WERI-Rb-1 (cell line): ENCODE results near the gene RPTOR.

Experiments used
- DNase-seq: peaks from one replicate; pipeline ENCODE4 v3.0.0-alpha.2; 2020
- H3K27ac ChIP-seq: fragments of 250-450 bp; sonication (Bioruptor Pico); 2 replicates; pipeline ENCODE4 v1.5.1; 2020; ENCODE audit warnings: mild to moderate bottlenecking, moderate library complexity
- H3K27me3 ChIP-seq: fragments of 250-450 bp; sonication (Bioruptor Pico); 2 replicates; pipeline ENCODE4 v1.5.1; 2021; ENCODE audit warnings: mild to moderate bottlenecking, low read depth, moderate library complexity; ENCODE audit not compliant: insufficient read depth, severe bottlenecking
- H3K36me3 ChIP-seq: fragments of 250-450 bp; sonication (Bioruptor Pico); 2 replicates; pipeline ENCODE4 v1.5.1; 2020; ENCODE audit warnings: mild to moderate bottlenecking, moderate library complexity
- H3K4me3 ChIP-seq: 2 replicates; pipeline ENCODE4 v1.5.1; 2011; ENCODE audit warnings: low read depth, mild to moderate bottlenecking, control low read depth, low read length
- H3K9me3 ChIP-seq: fragments of 250-450 bp; sonication (Bioruptor Pico); 2 replicates; pipeline ENCODE4 v1.5.1; 2021; ENCODE audit warnings: mild to moderate bottlenecking, moderate library complexity; ENCODE audit not compliant: severe bottlenecking
- TF ChIP-seq, protein P1 (sequence below): IDR thresholded peaks from 2 replicates; pipeline ENCODE4 v1.5.1; 2011; ENCODE audit warnings: low read depth, mild to moderate bottlenecking, control low read depth, inconsistent platforms, low read length

RPTOR gene

DNA sequence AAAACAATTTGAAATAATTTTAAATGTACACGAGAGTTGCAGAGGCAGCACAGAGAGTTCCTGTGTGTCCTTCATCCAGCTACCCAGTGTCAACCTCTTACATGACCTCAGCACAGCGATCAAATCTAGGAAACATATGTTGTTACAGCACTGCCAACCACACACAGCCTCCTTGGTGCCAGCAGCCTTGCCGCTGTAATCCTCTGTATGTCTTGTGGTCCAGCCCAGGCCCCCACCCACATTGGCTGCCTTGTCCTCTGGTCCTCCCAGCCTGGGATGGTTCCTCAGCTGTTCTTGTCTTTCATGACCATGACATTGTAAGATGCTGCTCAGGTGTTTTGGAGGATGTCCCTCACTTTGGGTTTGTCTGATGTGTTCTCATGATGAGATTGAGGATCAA, 178.0 kb downstream of the RPTOR start:
- DNase-seq, result no peak
- Histone ChIP-seq H3K36me3 (no peaks in the 10 kb centered on the region), H3K27ac (no peak overlapping the region), H3K9me3 (no peaks in the 10 kb centered on the region), H3K4me3 (no peak overlapping the region), H3K27me3 (no peaks in the 10 kb centered on the region)
- TF ChIP-seq, protein P1, sequence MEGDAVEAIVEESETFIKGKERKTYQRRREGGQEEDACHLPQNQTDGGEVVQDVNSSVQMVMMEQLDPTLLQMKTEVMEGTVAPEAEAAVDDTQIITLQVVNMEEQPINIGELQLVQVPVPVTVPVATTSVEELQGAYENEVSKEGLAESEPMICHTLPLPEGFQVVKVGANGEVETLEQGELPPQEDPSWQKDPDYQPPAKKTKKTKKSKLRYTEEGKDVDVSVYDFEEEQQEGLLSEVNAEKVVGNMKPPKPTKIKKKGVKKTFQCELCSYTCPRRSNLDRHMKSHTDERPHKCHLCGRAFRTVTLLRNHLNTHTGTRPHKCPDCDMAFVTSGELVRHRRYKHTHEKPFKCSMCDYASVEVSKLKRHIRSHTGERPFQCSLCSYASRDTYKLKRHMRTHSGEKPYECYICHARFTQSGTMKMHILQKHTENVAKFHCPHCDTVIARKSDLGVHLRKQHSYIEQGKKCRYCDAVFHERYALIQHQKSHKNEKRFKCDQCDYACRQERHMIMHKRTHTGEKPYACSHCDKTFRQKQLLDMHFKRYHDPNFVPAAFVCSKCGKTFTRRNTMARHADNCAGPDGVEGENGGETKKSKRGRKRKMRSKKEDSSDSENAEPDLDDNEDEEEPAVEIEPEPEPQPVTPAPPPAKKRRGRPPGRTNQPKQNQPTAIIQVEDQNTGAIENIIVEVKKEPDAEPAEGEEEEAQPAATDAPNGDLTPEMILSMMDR, result no peak

- Histone ChIP-seq H3K27me3 (no peaks in the 10 kb centered on the region), H3K4me3 (no peak overlapping the region), H3K9me3 (no peaks in the 10 kb centered on the region), H3K27ac (no peak overlapping the region), H3K36me3 (no peaks in the 10 kb centered on the region)
- TF ChIP-seq, protein P1, result no peak
- no peak for DNase-seq
Measured at GRCh38 chr17:80724775-80725266, 180.2 kb downstream of the RPTOR start.

DNA sequence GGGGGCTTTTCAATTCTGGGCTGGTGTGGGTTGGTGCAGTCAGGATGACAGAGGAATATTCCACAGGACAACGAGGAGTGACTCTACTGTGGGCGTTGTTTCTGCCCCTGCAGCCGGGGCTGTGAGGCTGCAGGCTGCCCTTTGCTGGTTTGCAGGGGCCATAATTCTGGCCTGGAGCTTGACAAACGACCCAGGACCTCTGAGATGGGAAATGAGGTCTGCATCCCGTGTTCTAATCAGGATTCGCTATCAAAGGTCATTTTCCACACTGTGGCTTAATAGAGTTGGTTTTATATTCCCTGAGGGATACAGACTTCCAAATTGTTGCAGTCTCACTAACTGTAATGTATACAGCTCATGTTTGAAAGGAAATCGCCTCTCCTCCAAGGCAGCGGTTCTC, 180.9 kb downstream of the RPTOR start:
- Histone ChIP-seq H3K27me3 (no peaks in the 10 kb centered on the region), H3K27ac (no peak overlapping the region), H3K36me3 (no peaks in the 10 kb centered on the region), H3K4me3 (no peak overlapping the region), H3K9me3 (no peaks in the 10 kb centered on the region)
- no peak for DNase-seq
- TF ChIP-seq, protein P1, result no peak

DNA sequence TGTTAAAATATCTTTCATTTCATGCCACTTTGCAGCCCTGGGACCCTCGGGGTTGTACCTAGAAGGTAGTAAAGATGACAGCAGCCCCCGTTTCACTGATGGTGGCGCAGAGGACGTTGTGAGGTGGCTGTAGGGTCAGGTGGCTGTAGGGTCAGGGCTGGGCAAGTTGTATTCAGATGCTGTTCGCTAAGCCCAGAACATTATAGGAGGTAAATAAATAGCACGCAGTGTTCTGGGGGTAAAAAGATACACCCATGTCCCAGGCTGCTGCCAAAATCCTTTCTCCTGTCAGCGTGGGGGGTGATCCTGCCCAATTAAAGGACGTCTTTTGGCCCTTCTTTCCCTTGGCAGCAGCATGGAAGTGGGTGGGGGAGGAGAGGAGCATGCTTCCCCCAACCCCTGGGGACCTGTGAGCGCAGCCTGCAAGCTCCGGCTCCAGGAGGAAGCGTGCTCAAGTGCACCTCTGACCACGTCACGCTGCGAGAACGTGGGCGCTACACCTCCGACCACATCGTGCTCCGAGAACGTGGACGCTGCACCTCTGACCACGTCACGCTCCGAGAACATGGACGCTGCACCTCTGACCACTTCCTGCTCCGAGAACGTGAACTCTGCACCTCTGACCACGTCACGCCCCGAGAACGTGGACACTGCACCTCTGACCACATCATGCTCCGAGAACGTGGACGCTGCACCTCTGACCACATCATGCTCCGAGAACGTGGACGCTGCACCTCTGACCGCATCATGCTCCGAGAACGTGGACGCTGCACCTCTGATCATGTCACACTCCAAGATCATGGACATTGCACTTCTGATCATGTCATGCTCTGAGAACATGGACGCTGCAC, 182.1 kb downstream of the RPTOR start:
- DNase-seq, result no peak
- TF ChIP-seq, protein P1, result no peak
- Histone ChIP-seq H3K9me3 (no peaks in the 10 kb centered on the region), H3K27me3 (no peaks in the 10 kb centered on the region), H3K4me3 (no peak overlapping the region), H3K27ac (no peak overlapping the region), H3K36me3 (peaks cover 7% of the 10 kb centered on the region; the same call in 1 of the 2 replicates)

- no peaks in the 10 kb centered on the region for H3K27me3 ChIP-seq
- TF ChIP-seq, protein P1, result no peak
- peaks cover 9% of the 10 kb centered on the region; the same call in 1 of the 2 replicates for H3K36me3 ChIP-seq
- no peak for DNase-seq
- no peak overlapping the region for H3K4me3 ChIP-seq
- H3K9me3 ChIP-seq, result no peaks in the 10 kb centered on the region
- no peak overlapping the region for H3K27ac ChIP-seq
Measured at GRCh38 chr17:80727409-80727755, 182.7 kb downstream of the RPTOR start.

GRCh38 chr17:80729016-80729415, 184.4 kb downstream of the RPTOR start:
- no peak for DNase-seq
- Histone ChIP-seq H3K36me3 (peaks cover 18% of the 10 kb centered on the region), H3K4me3 (no peak overlapping the region), H3K27me3 (no peaks in the 10 kb centered on the region), H3K27ac (no peak overlapping the region), H3K9me3 (no peaks in the 10 kb centered on the region)
- TF ChIP-seq, protein P1, result no peak
